Lung (tissue), 12 donors: ENCODE results near the gene DAB1. TPM values are rescaled to one million over a fixed set of nuclear protein-coding genes. Genes with fewer than 3 reads are reported as not detected.

ENCODE experiments used
- ATAC-seq: fragments of 200-7000 bp; cut with Tn5 transposase; one replicate; pipeline ENCODE4 v1.9.1; 2020; ENCODE audit warnings: moderate number of reproducible peaks; ENCODE audit not compliant: insufficient read depth, low FRiP score
- DNase-seq, 3 donors: peaks; one replicate each; pipeline ENCODE4 v3.0.0-alpha.2; 2013 to 2017
- H3K27ac ChIP-seq, 2 donors: one replicate each; pipeline ENCODE4 v1.5.1; 2013; ENCODE audit warnings: mild to moderate bottlenecking in 2 of 2, moderate library complexity in 2 of 2, control low read depth in 1 of 2, inconsistent platforms in 1 of 2, low read depth in 1 of 2, low read length in 1 of 2
- H3K27me3 ChIP-seq, 3 donors: one replicate each; pipeline ENCODE4 v1.5.1; 2013; ENCODE audit warnings: low read length in 2 of 3; ENCODE audit not compliant: control insufficient read depth in 3 of 3, insufficient read depth in 3 of 3
- H3K36me3 ChIP-seq, 4 donors: one replicate each; pipeline ENCODE4 v1.5.1; 2013; ENCODE audit warnings: low read length in 4 of 4, mild to moderate bottlenecking in 1 of 4, moderate library complexity in 1 of 4; ENCODE audit not compliant: control insufficient read depth in 4 of 4, insufficient read depth in 4 of 4
- H3K4me1 ChIP-seq, 5 donors: one replicate each; pipeline ENCODE4 v1.5.1; 2013; ENCODE audit warnings: low read length in 5 of 5, mild to moderate bottlenecking in 2 of 5, moderate library complexity in 1 of 5; ENCODE audit not compliant: control insufficient read depth in 5 of 5, insufficient read depth in 5 of 5
- H3K4me3 ChIP-seq: one replicate; pipeline ENCODE4 v1.5.1; 2013; ENCODE audit warnings: mild to moderate bottlenecking, control low read depth, moderate library complexity
- H3K9ac ChIP-seq, 2 donors: one replicate each; pipeline ENCODE4 v1.5.1; 2013; ENCODE audit warnings: low read length in 2 of 2, control low read depth in 1 of 2; ENCODE audit not compliant: insufficient read depth in 1 of 2
- H3K9me3 ChIP-seq, 4 donors: one replicate each; pipeline ENCODE4 v1.5.1; 2013; ENCODE audit warnings: low read length in 3 of 4, mild to moderate bottlenecking in 1 of 4, moderate library complexity in 1 of 4; ENCODE audit not compliant: control insufficient read depth in 4 of 4, insufficient read depth in 3 of 4
- WGBS, 2 donors: extraction: QIAGEN DNeasy Blood & Tissue Kit; methylation state at CpG; one replicate each; pipeline ENCODE4 v1.1.7; 2013; 5-methylcytosine and 5-hydroxymethylcytosine counted together
- polyA plus RNA-seq, 2 donors: library from polyadenylated mRNA; stranded (reverse); fragments of 200-250 nt; gene quantifications; one replicate each; pipeline ENCODE4 v1.2.1, GENCODE V29; 2013
- total RNA-seq, 2 donors: library from RNA; depleted of rRNA in 1 of 2; stranded (reverse); fragments of >200 nt in 1 of 2; gene quantifications; one replicate each; pipeline ENCODE4 v1.2.1, GENCODE V29; 2014 to 2021
- TF ChIP-seq, protein P1 (sequence below): IDR thresholded peaks from 2 replicates; pipeline ENCODE4 v1.5.1; 2012; ENCODE audit warnings: mild to moderate bottlenecking; ENCODE audit errors: control extremely low read depth, extremely low read depth
- donor health status: control.
- donor health status: control.
- donor health status: Bipolar disorder and iron deficiency.
- donor health status: healthy.
- donor health status: DM: yes; HTN: yes; CAD: no.

The DAB1 gene
- total and polyA plus RNA-seq, 4 donors, result 0.06 to 0.77 (median 0.10) TPM

- TF ChIP-seq, protein P1, sequence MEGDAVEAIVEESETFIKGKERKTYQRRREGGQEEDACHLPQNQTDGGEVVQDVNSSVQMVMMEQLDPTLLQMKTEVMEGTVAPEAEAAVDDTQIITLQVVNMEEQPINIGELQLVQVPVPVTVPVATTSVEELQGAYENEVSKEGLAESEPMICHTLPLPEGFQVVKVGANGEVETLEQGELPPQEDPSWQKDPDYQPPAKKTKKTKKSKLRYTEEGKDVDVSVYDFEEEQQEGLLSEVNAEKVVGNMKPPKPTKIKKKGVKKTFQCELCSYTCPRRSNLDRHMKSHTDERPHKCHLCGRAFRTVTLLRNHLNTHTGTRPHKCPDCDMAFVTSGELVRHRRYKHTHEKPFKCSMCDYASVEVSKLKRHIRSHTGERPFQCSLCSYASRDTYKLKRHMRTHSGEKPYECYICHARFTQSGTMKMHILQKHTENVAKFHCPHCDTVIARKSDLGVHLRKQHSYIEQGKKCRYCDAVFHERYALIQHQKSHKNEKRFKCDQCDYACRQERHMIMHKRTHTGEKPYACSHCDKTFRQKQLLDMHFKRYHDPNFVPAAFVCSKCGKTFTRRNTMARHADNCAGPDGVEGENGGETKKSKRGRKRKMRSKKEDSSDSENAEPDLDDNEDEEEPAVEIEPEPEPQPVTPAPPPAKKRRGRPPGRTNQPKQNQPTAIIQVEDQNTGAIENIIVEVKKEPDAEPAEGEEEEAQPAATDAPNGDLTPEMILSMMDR, result no peak
- peaks cover 0 to 3% (median 0%) of the 10 kb centered on the region in 5 donors for H3K4me1 ChIP-seq
- WGBS, 2 donors, result 85 to 94% methylated on average over 1 of the region's 1 CpG
- no peaks in the 10 kb centered on the region for H3K27me3 ChIP-seq
- no peak for DNase-seq
- H3K9ac ChIP-seq, result no peak overlapping the region
- no peak overlapping the region for H3K27ac ChIP-seq
- no peak for ATAC-seq
- H3K9me3 ChIP-seq, result no peaks in the 10 kb centered on the region
- H3K4me3 ChIP-seq, result no peak overlapping the region
- no peaks in the 10 kb centered on the region for H3K36me3 ChIP-seq
These were observed 251.8 kb downstream of the DAB1 start for GRCh38 chr1:57172040-57172439.

GRCh38 chr1:57167997-57168396 is 255.9 kb downstream of the DAB1 start:
- Histone ChIP-seq H3K9me3 (no peaks in the 10 kb centered on the region), H3K4me3 (no peak overlapping the region), H3K9ac (no peak overlapping the region), H3K27ac (no peak overlapping the region), H3K4me1 (peaks cover 0 to 3% (median 0%) of the 10 kb centered on the region in 5 donors), H3K36me3 (no peaks in the 10 kb centered on the region), H3K27me3 (no peaks in the 10 kb centered on the region)
- WGBS, 2 donors, result 83 to 85% methylated on average over 2 of the region's 2 CpGs
- TF ChIP-seq, protein P1, result no peak
- ATAC-seq (no peak), DNase-seq (no peak)

DNA sequence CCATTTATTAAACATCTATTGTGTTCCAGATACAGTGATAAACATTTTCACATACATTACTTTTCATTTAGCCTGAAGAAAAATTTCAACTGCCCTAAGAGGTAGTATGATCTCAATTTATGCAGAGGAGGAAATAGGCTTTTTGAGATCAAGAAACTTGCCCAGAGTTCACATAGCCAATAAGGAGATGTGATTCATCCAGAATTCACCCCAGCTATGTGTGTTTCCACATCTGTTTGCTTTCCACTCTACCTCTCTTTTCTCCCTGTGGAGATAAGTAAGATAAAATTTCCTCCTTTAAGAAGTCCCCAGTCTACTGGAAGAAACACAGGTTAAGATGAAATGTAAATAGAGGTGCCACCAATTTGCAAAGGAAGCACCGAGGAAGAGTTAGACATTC is 258.3 kb downstream of the DAB1 start:
- TF ChIP-seq, protein P1, result no peak
- no peak overlapping the region for H3K9ac ChIP-seq
- no peaks in the 10 kb centered on the region for H3K36me3 ChIP-seq
- no peak for DNase-seq
- no peak for ATAC-seq
- no peaks in the 10 kb centered on the region for H3K27me3 ChIP-seq
- H3K9me3 ChIP-seq, result no peaks in the 10 kb centered on the region
- no peak overlapping the region for H3K4me3 ChIP-seq
- 45 to 52% methylated on average over 1 of the region's 1 CpG for WGBS, 2 donors
- H3K4me1 ChIP-seq, result peaks cover 0 to under 1% (median 0%) of the 10 kb centered on the region in 5 donors
- H3K27ac ChIP-seq, result no peak overlapping the region

DNA sequence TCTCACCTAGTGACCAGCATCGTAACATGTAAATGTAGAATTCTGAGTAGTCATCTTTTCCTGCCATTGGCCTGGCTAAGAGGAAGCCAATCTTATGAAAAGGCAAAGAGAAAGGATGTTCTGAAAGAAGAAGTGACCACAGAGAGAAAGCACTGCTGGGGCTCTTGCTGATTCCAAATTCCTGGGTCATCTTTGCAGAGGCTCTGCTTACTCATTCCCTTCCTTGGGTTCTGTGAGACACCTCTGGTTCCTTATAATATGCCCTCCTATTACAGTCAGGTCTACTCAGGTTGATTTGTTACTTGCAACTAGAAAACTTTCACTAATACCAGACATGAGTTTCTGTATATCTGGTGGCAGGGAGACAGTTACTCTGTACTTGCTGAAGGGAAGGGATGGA is 259.3 kb downstream of the DAB1 start:
- H3K9ac ChIP-seq, result no peak overlapping the region
- 52 to 99% methylated on average over 1 of the region's 1 CpG for WGBS, 2 donors
- H3K27me3 ChIP-seq, result no peaks in the 10 kb centered on the region
- ATAC-seq (no peak), DNase-seq (no peak)
- H3K4me1 ChIP-seq, result no peaks in the 10 kb centered on the region
- no peak overlapping the region for H3K4me3 ChIP-seq
- TF ChIP-seq, protein P1, result no peak
- H3K27ac ChIP-seq, result no peak overlapping the region
- no peaks in the 10 kb centered on the region for H3K36me3 ChIP-seq
- H3K9me3 ChIP-seq, result no peaks in the 10 kb centered on the region
